ENCODE results near the gene NLN.
"Not testable (repeated sequence)": the region's sequence is repeated elsewhere in the genome, so short reads cannot be mapped to it uniquely, and the experiment has no call there.

Gene NLN

GRCh38 chr5:65721720-65722574 lies at the start of gene NLN, which contains the start of gene SGTB:
TSS of gene NLN (plus strand) at chr5:65722205. CDS start at chr5:65722374, 169 bp downstream.
TSS of gene SGTB (minus strand) at chr5:65722109. CDS start at chr5:65720807, 1,302 bp downstream.
- peak; percentile 56 for DNase-seq

DNA sequence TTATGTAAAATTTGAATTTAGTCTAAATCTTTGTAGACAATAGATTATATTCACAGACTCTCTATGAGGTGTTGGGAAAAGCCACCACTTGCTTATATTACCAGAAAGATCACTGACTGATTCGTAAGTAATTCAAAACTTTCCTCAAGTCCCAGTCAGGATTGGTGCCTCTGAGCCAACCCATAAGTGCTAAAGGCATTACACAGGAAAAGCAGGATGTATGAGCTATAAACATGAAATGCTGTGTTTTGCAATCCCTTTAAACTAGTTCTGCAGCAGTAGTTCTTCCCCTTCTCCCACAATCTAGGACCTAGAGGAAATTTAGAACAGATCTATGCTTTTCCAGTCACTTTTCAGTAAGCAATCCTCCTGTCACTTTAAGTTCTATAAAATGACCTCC lies 49.2 kb upstream of the NLN start:
- no peak for DNase-seq

DNA sequence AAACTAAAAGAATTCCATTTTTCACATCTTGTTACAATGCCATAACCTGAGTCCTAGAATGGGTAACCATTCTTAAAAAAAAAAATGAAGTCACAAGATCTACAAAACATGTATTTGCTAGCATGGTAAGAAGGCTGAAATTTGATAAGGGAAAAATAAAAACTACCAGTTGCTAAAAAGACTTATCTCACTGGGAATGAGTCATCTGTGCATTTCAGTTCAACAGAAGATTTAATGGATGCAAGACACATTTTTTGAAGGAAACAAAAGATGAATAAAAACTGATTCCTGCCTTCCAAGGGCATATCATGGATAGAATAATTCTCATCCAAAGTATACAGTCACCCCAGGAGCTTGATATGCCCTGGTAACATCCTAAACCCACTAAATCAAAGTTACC lies 47.3 kb upstream of the NLN start:
- DNase-seq, result no peak

GRCh38 chr5:65676056-65676455 lies 45.9 kb upstream of the NLN start:
- not testable (repeated sequence) for DNase-seq

- no peak for DNase-seq
These were observed 39.9 kb upstream of the NLN start for GRCh38 chr5:65682148-65682547.

GRCh38 chr5:65693121-65693520 lies 28.9 kb upstream of the NLN start:
- DNase-seq, result no peak

GRCh38 chr5:65695162-65695755 lies 26.7 kb upstream of the NLN start:
- DNase-seq, result no peak

- DNase-seq, result no peak
These were observed 26.1 kb upstream of the NLN start for GRCh38 chr5:65695896-65696295.

DNA sequence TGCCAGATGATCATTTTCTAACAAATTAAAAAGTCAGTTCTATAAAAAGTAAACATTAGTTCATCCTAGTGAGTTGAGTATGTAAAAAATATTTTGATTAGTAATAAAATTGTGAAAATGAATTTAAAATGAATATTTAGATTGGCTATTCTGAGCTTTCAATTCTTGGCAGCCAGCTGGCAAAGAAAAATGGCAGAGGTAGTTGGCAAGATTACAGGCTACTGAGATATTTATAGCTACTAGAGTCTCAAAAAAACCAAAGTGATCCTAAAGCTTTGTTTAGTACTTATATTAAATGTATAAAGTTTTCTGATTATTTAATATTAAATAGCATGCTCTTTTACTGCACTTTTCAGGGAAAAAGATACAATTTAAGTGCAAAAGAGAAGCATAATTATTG lies 25.1 kb upstream of the NLN start:
- DNase-seq, result no peak

GRCh38 chr5:65699338-65699737 lies 22.7 kb upstream of the NLN start:
- no peak for DNase-seq

DNA sequence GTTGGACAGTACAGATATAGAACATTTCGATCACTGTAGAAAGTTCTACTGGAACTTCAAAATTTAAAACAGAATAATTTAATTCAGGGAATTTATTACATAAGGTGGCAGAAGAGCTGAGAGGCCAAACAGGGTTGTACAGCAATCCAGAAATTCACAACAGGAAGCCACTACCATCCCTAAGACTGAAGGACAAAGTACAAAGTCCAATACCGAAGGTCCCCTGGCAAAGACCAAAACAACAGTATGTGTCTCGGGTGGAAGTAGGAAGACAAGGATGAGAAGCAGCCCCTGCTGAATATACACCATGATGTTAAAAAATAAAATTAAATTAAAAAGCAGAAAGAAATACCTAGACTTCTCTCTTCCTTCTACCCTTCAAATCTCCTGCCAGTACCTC lies 20.0 kb upstream of the NLN start:
- DNase-seq, result no peak

DNA sequence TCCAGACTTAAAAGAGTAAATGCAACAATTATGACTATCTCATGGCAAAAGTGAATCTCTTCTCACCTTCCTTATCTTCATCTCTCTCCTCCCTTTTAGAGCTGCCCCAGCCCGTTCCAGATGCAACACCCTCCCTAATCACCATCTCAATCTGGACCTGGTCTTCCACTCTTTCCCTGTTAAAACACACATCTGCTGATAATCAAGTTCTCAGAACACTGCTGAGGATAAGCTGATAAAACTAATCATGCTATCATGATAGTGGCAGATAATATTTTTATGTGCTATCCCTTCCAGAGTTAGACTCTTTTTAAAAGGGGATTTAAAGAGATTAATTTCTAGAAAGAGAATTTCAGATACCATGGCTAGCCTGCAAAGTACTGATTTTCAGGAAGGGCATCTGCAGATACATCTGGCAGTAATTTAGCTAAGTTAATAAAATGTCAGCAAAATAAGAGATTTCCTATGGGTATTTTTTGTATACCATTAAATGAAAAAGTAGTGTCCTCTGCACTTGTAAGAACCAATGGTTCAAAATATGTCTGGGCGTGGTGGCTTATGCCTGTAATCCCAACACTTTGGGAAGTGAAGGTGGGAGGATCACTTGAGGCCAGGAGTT lies 17.3 kb upstream of the NLN start:
- no peak for DNase-seq

DNA sequence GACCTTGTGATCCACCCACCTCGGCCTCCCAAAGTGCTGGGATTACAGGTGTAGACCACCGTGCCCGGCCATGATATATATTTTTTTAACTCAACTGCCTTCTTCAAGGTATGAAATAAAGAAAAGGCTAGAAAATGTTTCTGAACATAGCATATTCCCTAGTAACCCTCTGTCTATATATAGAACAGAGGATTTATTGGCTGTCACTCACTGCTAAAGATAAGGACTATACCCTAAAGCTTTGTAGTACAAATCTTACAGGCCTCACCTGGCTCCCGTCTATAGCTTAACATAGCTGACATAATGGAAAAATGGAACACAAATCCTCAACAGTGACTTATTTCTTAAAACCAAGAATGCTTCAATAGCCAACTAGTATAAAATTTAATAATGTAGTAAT lies 14.3 kb upstream of the NLN start:
- DNase-seq, result no peak

GRCh38 chr5:65708145-65708544 lies 13.9 kb upstream of the NLN start:
- no peak for DNase-seq

GRCh38 chr5:65718576-65719310 lies 3.3 kb upstream of the NLN start:
- DNase-seq, result no peak

DNA sequence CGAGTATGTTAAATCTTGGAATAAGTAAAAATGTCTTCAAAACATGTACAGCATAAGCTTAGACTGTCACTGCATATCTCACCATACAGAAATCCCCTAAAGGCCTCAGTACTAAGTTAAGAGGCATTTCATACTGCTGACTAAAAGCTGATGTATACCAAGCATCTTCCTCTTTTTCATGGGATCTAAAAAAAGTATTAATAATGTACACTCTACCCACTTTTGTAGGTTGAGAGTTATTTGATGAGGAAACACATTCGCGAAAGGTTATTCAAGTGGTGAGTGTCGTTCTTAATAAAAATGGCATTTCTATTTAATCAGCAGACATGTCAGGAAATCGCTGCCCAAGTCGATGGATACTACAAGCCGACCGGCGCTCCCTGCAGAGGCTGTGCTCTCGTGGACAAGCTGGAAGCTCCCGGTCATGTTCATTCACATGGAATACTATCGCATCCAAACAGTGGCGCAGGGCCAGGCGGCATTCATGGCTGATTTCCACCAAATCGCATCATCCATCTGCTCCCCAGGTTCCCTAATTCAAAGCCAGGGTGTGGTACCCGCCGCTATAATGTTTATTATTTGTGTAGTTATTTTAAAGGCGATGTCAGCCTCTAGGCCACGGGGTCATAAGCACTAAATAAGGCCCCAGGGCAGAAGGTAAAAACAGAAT lies 820 bp upstream of the NLN start:
- DNase-seq, result no peak

DNA sequence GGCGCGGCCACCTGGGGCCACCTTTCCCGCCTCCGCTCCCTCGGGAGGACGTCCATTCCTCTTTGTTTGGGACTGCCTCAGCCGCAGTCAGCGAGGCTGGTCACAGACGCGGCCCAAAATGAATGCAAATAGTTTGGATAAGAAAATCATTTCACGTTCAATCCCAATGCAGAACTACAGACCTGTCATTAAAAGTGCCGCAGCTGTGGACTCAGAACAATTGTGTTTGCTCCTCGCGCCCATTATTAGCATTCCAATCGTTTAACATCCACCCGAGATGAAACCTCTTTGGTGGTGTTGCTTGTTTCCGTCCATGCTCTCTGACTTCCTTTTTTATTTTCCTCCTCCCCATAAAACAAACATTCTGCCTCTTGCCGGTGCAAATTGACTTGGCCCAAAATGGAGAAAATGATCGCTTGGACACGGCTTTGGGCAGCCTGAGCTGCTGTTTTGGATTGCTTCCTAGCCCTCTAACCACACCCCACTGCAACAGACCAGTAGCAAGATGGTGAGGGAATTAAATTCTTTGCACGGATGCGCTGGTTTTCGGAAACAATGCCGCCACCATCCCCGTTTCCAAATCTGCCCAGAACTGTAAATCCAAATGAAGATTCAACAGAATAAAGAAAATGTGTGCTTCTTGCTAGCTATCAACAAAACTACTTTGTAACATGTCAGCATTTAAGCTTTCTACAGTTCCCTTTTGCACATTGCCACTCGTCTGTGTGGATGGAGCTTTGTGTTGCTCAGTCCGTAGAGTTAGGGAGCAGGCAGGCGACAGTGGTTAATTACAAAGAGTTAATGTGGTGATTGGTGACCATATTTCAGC lies 784 bp downstream of the NLN start:
- DNase-seq, result no peak

GRCh38 chr5:65727491-65728156 lies 5.6 kb downstream of the NLN start:
- no peak for DNase-seq

GRCh38 chr5:65728218-65728617 lies 6.2 kb downstream of the NLN start:
- no peak for DNase-seq

GRCh38 chr5:65730910-65731309 lies 8.9 kb downstream of the NLN start:
- no peak for DNase-seq

DNA sequence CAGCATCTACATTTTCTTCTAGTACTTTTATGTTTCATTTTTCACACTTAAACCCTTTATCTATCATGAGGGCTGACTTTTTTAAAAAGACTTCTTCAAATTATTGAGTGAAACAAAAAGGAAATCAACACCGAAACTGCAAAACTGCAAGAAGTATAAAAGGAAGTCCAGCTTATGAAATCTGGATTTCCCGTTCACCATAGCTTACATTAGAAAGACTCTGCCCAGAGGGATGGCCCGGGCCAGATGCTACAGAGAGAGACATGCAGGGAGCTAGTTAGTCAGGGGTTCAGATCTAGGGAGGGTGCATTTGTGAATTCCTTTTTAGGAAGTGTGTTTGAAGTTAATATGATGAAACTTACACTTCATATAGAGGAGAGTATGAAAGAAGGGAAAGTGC lies 10.0 kb downstream of the NLN start:
- not testable (repeated sequence) for DNase-seq
